ENCODE results near the gene NR3C2.

NR3C2 gene

GRCh38 chr4:148170408-148171365 is 271.5 kb downstream of the NR3C2 start:
- Histone ChIP-seq H3K4me3 (ENCODE audit: low read depth, low read length, poor library complexity, severe bottlenecking) (no peak overlapping the region), H3K9ac (ENCODE audit: low read length) (no peak overlapping the region), H3K9me2 (ENCODE audit: low read depth, low read length) (no peaks in the 10 kb centered on the region), H3K9me3 (ENCODE audit: low read length) (no peaks in the 10 kb centered on the region), H3K4me1 (ENCODE audit: insufficient read depth, low read length, severe bottlenecking) (peaks cover 22% of the 10 kb centered on the region), H3K27me3 (ENCODE audit: insufficient read depth, low read length) (no peaks in the 10 kb centered on the region), H2AFZ (ENCODE audit: low read length) (no peak overlapping the region), H3K27ac (ENCODE audit: low read depth, low read length, poor library complexity, severe bottlenecking) (no peak overlapping the region), H3K79me2 (ENCODE audit: insufficient read depth, low read length) (no peaks in the 10 kb centered on the region), H3K36me3 (ENCODE audit: insufficient read depth, low read length) (no peaks in the 10 kb centered on the region; the same call in 1 of the 2 replicates), H3F3A (ENCODE audit: insufficient read depth, low read length) (no peaks in the 10 kb centered on the region), H4K20me1 (ENCODE audit: insufficient read depth, low read length) (no peaks in the 10 kb centered on the region), H3K4me2 (ENCODE audit: low read length) (no peak overlapping the region)
- no peak for TF ChIP-seq EZH2 (IDR thresholded peaks at IDR 0.05; ENCODE audit: borderline replicate concordance, low read length)
- TF ChIP-seq CTCF (IDR thresholded peaks at IDR 0.05; ENCODE audit: low read length) = no peak

- no peaks in the 10 kb centered on the region for H3K9me3 ChIP-seq (ENCODE audit: low read length)
- no peaks in the 10 kb centered on the region for H3K79me2 ChIP-seq (ENCODE audit: insufficient read depth, low read length)
- H3K36me3 ChIP-seq (ENCODE audit: insufficient read depth, low read length) = no peaks in the 10 kb centered on the region
- H3K9ac ChIP-seq (ENCODE audit: low read length) = no peak overlapping the region
- H3K9me2 ChIP-seq (ENCODE audit: low read depth, low read length) = no peaks in the 10 kb centered on the region
- H3K4me1 ChIP-seq (ENCODE audit: insufficient read depth, low read length, severe bottlenecking) = peaks cover 27% of the 10 kb centered on the region
- no peak for TF ChIP-seq EZH2 (IDR thresholded peaks at IDR 0.05; ENCODE audit: borderline replicate concordance, low read length)
- no peak overlapping the region for H3K27ac ChIP-seq (ENCODE audit: low read depth, low read length, poor library complexity, severe bottlenecking)
- no peak overlapping the region for H2AFZ ChIP-seq (ENCODE audit: low read length)
- H3F3A ChIP-seq (ENCODE audit: insufficient read depth, low read length) = no peaks in the 10 kb centered on the region
- H3K27me3 ChIP-seq (ENCODE audit: insufficient read depth, low read length) = no peaks in the 10 kb centered on the region
- no peak overlapping the region for H3K4me2 ChIP-seq (ENCODE audit: low read length)
- H3K4me3 ChIP-seq (ENCODE audit: low read depth, low read length, poor library complexity, severe bottlenecking) = no peak overlapping the region
- no peaks in the 10 kb centered on the region for H4K20me1 ChIP-seq (ENCODE audit: insufficient read depth, low read length)
Measured at GRCh38 chr4:148166132-148166591, 276.1 kb downstream of the NR3C2 start.

- H3K4me2 ChIP-seq (ENCODE audit: low read length) = no peak overlapping the region
- H4K20me1 ChIP-seq (ENCODE audit: insufficient read depth, low read length) = no peaks in the 10 kb centered on the region
- H3K4me3 ChIP-seq (ENCODE audit: low read depth, low read length, poor library complexity, severe bottlenecking) = no peak overlapping the region
- H3K9me2 ChIP-seq (ENCODE audit: low read depth, low read length) = no peaks in the 10 kb centered on the region
- H3K79me2 ChIP-seq (ENCODE audit: insufficient read depth, low read length) = no peaks in the 10 kb centered on the region
- H2AFZ ChIP-seq (ENCODE audit: low read length) = no peak overlapping the region
- H3K9ac ChIP-seq (ENCODE audit: low read length) = no peak overlapping the region
- H3K27me3 ChIP-seq (ENCODE audit: insufficient read depth, low read length) = no peaks in the 10 kb centered on the region
- H3K36me3 ChIP-seq (ENCODE audit: insufficient read depth, low read length) = no peaks in the 10 kb centered on the region
- no peaks in the 10 kb centered on the region for H3F3A ChIP-seq (ENCODE audit: insufficient read depth, low read length)
- peaks cover 22% of the 10 kb centered on the region for H3K4me1 ChIP-seq (ENCODE audit: insufficient read depth, low read length, severe bottlenecking)
- no peaks in the 10 kb centered on the region for H3K9me3 ChIP-seq (ENCODE audit: low read length)
- no peak overlapping the region for H3K27ac ChIP-seq (ENCODE audit: low read depth, low read length, poor library complexity, severe bottlenecking)
- no peak for TF ChIP-seq EZH2 (IDR thresholded peaks at IDR 0.05; ENCODE audit: borderline replicate concordance, low read length)
- no peak for TF ChIP-seq CTCF (IDR thresholded peaks at IDR 0.05; ENCODE audit: low read length)
Measured at GRCh38 chr4:148164557-148164956, 277.7 kb downstream of the NR3C2 start.

Measured in OCI-LY1 (cell line).